ENCODE measurements around the gene ZIK1. TPM values are rescaled to one million over a fixed set of nuclear protein-coding genes. Genes with fewer than 3 reads are reported as not detected.

ZIK1 gene
- polyA plus RNA-seq, 1 donor (not counting 4 experiments of a cell fraction or from before 2014, with no cell fraction given) = 3.9 TPM

DNA sequence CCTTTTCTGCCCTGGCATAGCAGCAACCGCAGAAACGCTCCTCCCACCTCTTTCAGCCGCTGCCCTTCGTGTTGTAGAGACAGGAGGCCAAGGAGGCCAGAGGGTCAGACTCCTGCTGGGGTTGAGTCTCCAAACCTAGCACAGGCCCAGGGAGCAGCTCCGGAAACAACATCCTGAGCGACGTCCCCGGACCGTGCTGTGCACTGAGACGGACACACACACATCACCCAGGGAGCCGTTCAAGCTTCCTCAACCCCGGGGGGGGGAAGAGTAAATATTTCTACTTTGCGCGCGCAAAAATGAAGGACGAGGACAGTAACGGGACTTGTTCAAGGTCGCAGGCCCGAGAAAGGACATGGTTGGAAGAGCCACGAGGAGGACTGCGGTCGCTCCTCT lies 24.9 kb upstream of the ZIK1 start:
- peak overlapping the region; percentile 67 to 89 (median 69) for H3K4me3 ChIP-seq (ENCODE audit: control insufficient read depth in 2 of 3, extremely low read depth in 1 of 3, insufficient read depth in 2 of 3, low read depth in 1 of 3, low read length in 3 of 3)
- H3K27me3 ChIP-seq (ENCODE audit: control insufficient read depth, extremely low read depth, insufficient read depth, low read length) = no peaks in the 10 kb centered on the region
- H3K4me2 ChIP-seq (ENCODE audit: control insufficient read depth, extremely low read depth, insufficient read depth, low read depth, low read length) = peak overlapping the region; percentile 94
- FAIRE-seq (no peak), DNase-seq (ENCODE audit: low read depth, low spot score) (no peak)
- peaks cover 23% of the 10 kb centered on the region for H3K79me2 ChIP-seq (ENCODE audit: control insufficient read depth, insufficient read depth, low read length)
- H3K9me1 ChIP-seq (ENCODE audit: control insufficient read depth, extremely low read depth, insufficient read depth, low read length) = no peaks in the 10 kb centered on the region
- H3K36me3 ChIP-seq (ENCODE audit: control insufficient read depth in 2 of 2, extremely low read depth in 1 of 2, insufficient read depth in 2 of 2, low read length in 2 of 2) = peaks cover 10 to 19% of the 10 kb centered on the region in 2 experiments
- dilution Hi-C loops (cut with MboI; ENCODE audit: extremely low pct_ligation_motif_present, low sequenced_read_pairs) = no loop called here
- peak overlapping the region; percentile 82 for H3K9ac ChIP-seq (ENCODE audit: control insufficient read depth, extremely low read depth, insufficient read depth, low read length)
- H3K4me1 ChIP-seq (ENCODE audit: control insufficient read depth, extremely low read depth, insufficient read depth, low read length) = peaks cover 16% of the 10 kb centered on the region
- H3K9me3 ChIP-seq (ENCODE audit: control insufficient read depth, low read depth, low read length) = no peaks in the 10 kb centered on the region
- peak overlapping the region; percentile 53 for H3K27ac ChIP-seq (ENCODE audit: control insufficient read depth, insufficient read depth, low read length)
- TF ChIP-seq EZH2 (IDR thresholded peaks at IDR 0.05; ENCODE audit: low read length) = no peak
- TF ChIP-seq, protein P1, sequence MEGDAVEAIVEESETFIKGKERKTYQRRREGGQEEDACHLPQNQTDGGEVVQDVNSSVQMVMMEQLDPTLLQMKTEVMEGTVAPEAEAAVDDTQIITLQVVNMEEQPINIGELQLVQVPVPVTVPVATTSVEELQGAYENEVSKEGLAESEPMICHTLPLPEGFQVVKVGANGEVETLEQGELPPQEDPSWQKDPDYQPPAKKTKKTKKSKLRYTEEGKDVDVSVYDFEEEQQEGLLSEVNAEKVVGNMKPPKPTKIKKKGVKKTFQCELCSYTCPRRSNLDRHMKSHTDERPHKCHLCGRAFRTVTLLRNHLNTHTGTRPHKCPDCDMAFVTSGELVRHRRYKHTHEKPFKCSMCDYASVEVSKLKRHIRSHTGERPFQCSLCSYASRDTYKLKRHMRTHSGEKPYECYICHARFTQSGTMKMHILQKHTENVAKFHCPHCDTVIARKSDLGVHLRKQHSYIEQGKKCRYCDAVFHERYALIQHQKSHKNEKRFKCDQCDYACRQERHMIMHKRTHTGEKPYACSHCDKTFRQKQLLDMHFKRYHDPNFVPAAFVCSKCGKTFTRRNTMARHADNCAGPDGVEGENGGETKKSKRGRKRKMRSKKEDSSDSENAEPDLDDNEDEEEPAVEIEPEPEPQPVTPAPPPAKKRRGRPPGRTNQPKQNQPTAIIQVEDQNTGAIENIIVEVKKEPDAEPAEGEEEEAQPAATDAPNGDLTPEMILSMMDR (optimal IDR thresholded peaks at IDR 0.05 in 1 of 3, IDR thresholded peaks at IDR 0.05 in 1 of 3, conservative IDR thresholded peaks at IDR 0.05 in 1 of 3; ENCODE audit: extremely low read depth in 1 of 3, insufficient read depth in 2 of 3, low read length in 3 of 3) = no peak
- H4K20me1 ChIP-seq (ENCODE audit: control insufficient read depth, extremely low read depth, insufficient read depth, low read length) = no peaks in the 10 kb centered on the region
- peak overlapping the region; percentile 96 for H2AFZ ChIP-seq (ENCODE audit: control insufficient read depth, low read length)

DNA sequence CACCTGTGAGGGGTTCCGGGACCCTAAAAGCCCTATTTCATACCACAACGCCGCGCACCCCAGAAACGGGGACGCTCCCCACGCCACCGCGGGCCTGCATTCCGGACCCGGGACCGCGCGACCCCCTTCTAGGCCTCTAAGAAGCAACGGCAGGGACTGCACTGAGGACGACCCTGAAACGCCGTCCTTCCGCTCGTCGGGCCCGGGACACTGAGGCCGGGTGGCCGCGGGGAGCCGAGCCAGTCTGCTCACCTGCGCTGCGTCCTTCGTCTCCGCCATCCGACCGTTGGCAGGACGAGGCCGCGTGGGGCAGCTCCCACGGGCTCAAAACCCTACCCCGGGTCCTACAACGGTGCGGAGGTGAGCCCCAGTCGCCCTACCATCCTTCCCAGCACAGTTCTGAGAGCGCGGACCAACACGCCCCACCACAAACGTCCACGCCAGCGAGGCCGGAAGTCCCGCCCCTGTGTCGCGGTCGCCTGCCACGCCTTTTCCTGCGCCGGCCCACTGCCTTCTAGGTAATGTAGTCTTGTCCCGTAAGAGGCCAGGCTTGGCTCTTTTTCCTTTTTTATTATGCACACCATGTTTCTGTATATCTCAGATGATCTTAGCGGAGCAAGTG lies 24.4 kb upstream of the ZIK1 start, which contains the start of gene ZNF550:
ZNF550 (minus strand) TSS at position 460 of the 622 bp plus-strand sequence; CDS start at position 279, 181 bp downstream.
- Histone ChIP-seq H3K9me3 (ENCODE audit: control insufficient read depth, low read depth, low read length) (peaks cover under 1% of the 10 kb centered on the region), H3K27me3 (ENCODE audit: control insufficient read depth, extremely low read depth, insufficient read depth, low read length) (no peaks in the 10 kb centered on the region), H3K4me1 (ENCODE audit: control insufficient read depth, extremely low read depth, insufficient read depth, low read length) (peaks cover 16% of the 10 kb centered on the region), H3K79me2 (ENCODE audit: control insufficient read depth, insufficient read depth, low read length) (peaks cover 23% of the 10 kb centered on the region), H4K20me1 (ENCODE audit: control insufficient read depth, extremely low read depth, insufficient read depth, low read length) (no peaks in the 10 kb centered on the region), H2AFZ (ENCODE audit: control insufficient read depth, low read length) (peak within 1 kb of the TSS; percentile 96), H3K9ac (ENCODE audit: control insufficient read depth, extremely low read depth, insufficient read depth, low read length) (peak within 1 kb of the TSS; percentile 82), H3K27ac (ENCODE audit: control insufficient read depth, insufficient read depth, low read length) (peak within 1 kb of the TSS; percentile 53), H3K9me1 (ENCODE audit: control insufficient read depth, extremely low read depth, insufficient read depth, low read length) (no peaks in the 10 kb centered on the region), H3K36me3 (ENCODE audit: control insufficient read depth in 2 of 2, extremely low read depth in 1 of 2, insufficient read depth in 2 of 2, low read length in 2 of 2) (peaks cover 6 to 15% of the 10 kb centered on the region in 2 experiments), H3K4me3 (ENCODE audit: control insufficient read depth in 2 of 3, extremely low read depth in 1 of 3, insufficient read depth in 2 of 3, low read depth in 1 of 3, low read length in 3 of 3) (peak within 1 kb of the TSS; percentile 67 to 89 (median 69)), H3K4me2 (ENCODE audit: control insufficient read depth, extremely low read depth, insufficient read depth, low read depth, low read length) (peak within 1 kb of the TSS; percentile 94)
- TF ChIP-seq, protein P1 (optimal IDR thresholded peaks at IDR 0.05 in 1 of 3, IDR thresholded peaks at IDR 0.05 in 1 of 3, conservative IDR thresholded peaks at IDR 0.05 in 1 of 3; ENCODE audit: extremely low read depth in 1 of 3, insufficient read depth in 2 of 3, low read length in 3 of 3) = no peak
- no peak for TF ChIP-seq EZH2 (IDR thresholded peaks at IDR 0.05; ENCODE audit: low read length)
- FAIRE-seq = peak; percentile 65
- DNase-seq (ENCODE audit: low read depth, low spot score) = peak; percentile 40
- dilution Hi-C loops (cut with MboI; ENCODE audit: extremely low pct_ligation_motif_present, low sequenced_read_pairs) = no loop called here

All from keratinocyte (primary cell).